Activated CD4-positive, alpha-beta T cell treated with anti-CD3 and anti-CD28 coated beads, Interleukin-2, amount 50 U/mL, for 48 hours (primary cell): Measurements from ENCODE around the gene UBR1.
"Not testable (repeated sequence)": the region's sequence is repeated elsewhere in the genome, so short reads cannot be mapped to it uniquely, and the experiment has no call there.

ENCODE experiments used
- DNase-seq, 2 experiments: peaks; one replicate each; pipeline ENCODE4 v3.0.0-alpha.2; 2020

The UBR1 gene

GRCh38 chr15:43105778-43106485 is at the start of gene UBR1:
Gene UBR1, minus strand, starts transcription at chr15:43106038. Its CDS starts 16 bp downstream, at chr15:43106022.
- DNase-seq, result peak; percentile 88 to 91

DNA sequence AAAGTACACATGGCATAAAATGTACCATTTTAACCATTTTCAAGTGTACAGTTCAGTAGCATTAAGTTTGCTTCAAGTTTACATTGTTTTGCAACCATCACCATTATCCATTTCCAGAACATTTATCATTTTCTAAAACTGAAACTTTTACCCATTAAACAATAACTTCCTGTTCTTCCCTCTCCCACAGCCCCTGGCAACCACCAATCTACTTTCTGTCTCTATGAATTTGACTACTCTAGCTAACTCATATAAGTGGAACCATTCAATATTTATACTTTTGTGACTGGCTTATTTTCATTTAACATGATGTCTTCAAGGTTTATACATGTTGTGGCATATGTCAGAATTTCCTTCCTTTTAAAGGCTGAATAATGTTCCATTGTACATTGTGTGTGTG is 47.4 kb upstream of the UBR1 start:
- DNase-seq, result no peak

GRCh38 chr15:43151688-43152087 is 45.9 kb upstream of the UBR1 start:
- DNase-seq, result no peak

DNA sequence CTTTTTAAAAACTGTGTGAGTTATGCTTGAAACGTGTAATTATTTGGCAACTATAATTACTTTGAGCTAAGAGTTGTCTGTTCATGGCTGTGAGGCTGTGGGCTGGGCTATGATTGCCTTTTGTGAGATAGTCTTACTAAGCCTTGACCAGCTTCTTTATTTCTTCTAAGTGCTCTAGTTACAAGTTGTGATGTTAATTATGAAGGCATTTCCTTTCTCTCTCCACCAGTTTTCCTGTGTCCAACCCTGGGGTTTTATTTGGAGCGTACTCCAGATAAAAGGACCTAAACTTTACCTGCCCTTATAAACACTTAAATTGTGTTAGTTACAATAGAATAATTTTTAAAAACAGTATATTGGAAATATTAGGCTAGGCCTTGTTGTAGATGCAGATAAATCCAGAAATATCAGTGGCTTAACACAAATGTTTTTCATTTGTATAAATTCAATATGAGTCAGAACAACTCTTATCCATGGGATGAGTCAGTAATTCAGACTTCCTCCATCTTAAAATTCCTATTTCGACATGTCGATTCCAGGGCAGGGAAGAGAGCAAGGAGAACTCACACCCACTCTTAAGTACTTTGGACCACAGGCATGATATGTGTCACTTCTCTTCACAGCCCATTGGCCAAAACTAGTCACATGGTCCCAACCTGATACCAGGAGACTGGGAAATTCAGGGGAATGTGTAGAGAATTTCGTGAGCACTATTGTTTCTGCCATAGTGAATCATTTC is 44.5 kb upstream of the UBR1 start:
- DNase-seq, result no peak

DNA sequence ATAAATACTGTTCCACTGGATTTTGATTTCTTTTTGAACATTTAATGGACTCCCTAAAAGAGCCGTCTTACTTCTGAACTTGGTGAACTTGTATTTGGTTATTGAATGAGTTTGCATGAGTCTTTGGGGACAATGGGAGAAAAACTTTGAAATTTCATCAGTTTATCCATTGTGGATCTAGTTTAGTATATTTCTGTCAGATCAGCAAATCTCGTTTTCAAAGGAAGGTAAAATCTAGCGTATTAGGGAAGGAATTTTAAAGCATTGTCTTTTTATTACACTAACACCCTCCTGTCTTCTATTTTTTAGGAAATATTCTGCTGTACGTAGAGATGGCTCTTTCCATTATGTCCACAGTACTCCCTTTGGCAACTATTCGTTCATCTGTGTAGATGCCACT is 40.3 kb upstream of the UBR1 start:
- DNase-seq, result no peak

- no peak for DNase-seq
These were observed 38.7 kb upstream of the UBR1 start for GRCh38 chr15:43144512-43144911.

DNA sequence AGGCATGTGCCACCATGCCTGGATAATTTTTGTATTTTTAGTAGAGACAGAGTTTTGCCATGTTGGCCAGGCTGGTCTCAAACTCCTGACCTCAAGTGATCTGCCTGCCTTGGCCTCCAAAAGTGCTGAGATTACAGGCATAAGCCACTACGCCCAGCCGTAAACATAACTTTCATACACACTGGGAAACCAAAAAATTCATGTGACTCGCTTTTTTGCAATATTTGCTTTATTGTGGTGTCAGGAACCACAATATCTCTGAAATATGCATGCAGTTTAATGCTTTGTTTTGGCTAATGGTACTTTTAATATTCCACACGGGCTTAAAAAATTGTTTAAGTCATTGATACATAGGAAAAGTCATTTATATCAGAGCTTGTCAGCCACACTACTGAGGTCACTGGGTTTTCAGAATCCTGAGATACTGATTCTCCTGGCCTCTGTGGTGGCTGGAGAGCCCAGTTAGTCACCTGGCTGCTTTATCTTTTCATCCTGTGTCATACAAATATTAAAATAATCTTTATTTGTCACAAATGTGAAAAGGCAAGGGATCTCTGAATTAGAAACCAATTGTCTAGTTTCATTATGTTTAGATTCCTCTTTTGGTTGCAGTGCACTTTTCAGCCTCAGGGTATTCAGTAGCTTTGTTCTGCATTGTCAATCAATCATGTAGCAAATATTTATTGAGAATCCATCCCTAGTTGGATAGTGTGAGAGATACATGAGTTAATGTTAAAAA is 37.5 kb upstream of the UBR1 start:
- DNase-seq, result no peak

DNA sequence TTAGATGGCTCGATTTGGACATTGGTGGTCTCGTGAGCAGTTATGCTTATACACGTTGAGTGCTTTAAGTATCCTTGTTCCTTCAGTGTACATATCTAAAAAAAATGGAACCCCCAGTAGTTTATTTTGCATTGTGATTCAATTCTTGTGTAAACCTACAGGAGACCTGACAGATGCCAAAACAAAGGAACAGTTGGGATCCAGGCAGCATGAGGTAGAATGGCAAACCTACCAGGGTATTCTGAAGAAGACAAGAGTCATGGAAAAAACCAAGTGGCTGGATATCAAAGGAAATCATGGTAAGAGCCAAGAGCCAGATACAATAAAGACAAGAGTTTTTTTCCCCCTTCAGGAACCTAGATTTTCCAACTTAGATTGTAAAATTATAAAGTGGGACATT is 29.5 kb upstream of the UBR1 start:
- DNase-seq, result no peak

DNA sequence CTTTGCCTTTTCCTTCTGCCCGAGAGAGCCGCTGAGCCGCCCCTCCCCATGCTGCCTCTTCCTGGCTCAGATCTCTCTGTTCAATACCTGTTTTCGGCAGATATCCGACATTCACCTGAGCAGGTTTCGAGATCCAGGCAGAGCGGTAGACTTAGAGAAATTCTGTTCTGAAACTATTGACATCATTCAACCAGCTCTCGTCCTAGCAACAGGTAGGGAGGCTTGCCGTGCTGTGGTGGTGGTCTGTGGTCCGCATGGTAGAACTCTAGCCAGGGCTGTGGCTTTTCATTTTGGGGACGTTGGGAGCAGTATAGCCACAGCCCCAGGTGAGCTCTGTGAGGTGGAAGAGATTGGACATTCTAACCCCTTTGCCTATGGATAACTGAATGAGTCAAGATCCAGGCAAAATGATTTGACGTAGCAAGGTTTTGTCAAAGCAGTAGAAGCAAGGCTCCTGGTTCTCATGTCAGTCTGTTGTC is 28.4 kb upstream of the UBR1 start:
- no peak for DNase-seq

DNA sequence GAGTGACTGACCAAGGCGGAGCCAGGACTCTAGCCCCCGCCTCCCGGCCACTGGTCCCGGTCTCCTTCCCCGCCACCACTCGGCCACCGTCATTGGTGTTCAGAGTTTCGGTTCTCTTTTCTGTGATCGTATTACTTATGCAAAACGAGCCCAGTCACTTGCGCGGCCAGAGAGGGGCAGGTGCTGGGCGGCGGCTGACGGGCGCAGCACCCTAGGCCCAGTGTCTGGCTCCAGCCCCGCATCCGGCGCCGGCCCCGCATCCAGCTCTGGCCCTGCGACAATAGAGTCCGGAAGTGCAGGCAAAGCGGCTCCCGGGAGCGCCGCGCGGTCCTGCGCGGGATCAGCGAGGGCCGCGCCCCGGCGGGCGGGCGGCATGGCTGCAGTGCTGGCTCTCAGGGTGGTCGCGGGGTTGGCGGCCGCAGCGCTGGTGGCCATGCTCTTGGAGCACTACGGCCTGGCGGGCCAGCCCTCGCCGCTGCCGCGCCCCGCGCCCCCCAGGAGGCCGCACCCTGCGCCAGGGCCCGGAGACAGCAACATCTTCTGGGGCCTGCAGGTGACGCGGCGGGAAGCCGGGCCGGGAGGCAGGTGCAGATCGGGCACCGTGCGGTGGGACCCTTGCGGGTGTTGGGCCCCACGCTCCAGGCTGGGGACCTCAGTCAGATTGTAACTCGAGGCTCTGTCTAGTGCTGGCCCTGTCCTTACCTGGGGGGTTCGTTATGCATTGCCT is 27.8 kb upstream of the UBR1 start, which contains the start of gene TMEM62:
TSS of gene TMEM62 (plus strand) at position 157 of the 727 bp plus-strand sequence. CDS start at position 374, 217 bp downstream.
- peak; percentile 71 to 78 for DNase-seq

DNA sequence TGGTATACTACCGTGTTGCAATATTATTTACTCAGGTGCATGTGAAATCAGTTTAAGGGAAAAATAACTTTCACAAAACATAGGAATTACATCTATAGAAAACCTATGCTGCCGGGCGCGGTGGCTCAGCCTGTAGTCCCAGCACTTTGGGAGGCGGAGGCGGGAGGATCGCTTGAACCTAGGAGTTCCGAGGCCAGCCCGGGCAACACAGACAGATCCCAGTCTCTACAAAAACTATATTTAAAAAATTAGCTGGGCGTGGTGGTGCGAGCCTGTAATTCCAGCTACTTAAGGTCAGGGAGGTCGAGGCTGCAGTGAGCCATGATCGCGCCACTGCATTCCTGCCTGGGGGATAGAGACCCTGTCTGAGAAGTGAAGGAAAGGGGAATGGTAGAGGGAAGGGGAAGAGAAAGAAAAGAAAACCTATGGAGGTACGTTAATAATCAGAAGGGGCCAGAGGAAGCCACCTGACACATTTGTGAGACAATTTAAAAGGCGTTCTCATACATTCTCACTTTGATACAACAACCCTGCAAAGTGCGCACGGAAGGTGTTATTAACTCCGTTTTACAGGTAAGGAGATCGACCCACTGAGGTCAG is 27.1 kb upstream of the UBR1 start:
- DNase-seq, result no peak

GRCh38 chr15:43128980-43129335 is 23.1 kb upstream of the UBR1 start:
- DNase-seq, result no peak

DNA sequence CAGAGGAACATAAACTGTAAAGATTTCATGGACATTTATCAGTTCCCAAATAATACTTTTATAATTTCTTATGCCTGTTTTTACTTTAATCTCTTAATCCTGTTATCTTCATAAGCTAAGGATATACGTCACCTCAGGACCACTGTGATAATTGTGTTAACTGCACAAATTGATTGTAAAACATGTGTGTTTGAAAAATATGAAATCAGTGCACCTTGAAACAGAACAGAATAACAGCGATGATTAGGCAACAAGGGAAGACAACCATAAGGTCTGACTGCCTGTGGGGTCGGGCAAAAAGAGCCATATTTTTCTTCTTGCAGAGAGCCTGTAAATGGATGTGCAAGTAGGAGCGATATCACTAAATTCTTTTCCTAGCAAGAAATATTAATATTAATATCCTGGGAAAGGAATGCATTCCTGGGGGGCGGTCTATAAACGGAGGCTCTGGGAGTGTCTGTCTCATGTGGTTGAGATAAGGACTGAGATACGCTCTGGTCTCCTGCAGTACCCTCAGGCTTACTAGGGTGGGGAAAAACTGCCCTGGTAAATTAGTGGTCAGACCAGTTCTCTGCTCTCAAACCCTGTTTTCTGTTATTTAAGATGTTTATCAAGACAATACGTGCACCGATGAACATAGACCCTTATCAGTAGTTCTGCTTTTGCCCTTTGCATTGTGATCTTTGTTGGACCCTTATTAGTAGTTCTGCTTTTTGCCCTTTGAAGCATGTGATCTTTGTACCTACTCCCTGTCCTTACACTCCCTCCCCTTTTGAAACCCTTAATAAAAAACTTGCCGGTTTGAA is 22.5 kb upstream of the UBR1 start:
- not testable (repeated sequence) for DNase-seq

DNA sequence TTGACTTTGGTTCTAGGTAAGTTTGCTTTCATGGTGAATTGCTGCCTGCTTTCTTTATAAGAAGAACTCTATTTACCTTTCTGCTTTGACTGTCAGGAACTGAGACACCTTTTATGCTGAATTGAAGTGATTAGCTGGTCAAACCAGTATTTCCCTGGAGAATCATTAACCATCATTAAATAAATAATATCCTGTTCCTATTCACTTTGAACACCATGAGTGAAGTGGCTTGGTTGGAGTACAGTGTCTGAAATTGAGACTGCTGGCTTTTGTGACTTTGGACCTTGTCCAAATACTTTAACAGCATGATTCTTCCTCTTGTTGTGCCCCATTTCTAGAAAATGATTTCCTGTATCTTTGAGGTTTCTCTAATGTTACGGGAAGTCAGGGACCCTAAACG is 21.9 kb upstream of the UBR1 start:
- no peak for DNase-seq

GRCh38 chr15:43126356-43126755 is 20.5 kb upstream of the UBR1 start:
- DNase-seq, result no peak

GRCh38 chr15:43125100-43125661 is 19.3 kb upstream of the UBR1 start:
- no peak for DNase-seq

- no peak for DNase-seq
These were observed 16.0 kb upstream of the UBR1 start for GRCh38 chr15:43121863-43122262.

- DNase-seq, result no peak
These were observed 13.0 kb upstream of the UBR1 start for GRCh38 chr15:43118829-43119228.

- DNase-seq, result no peak
These were observed 12.4 kb upstream of the UBR1 start for GRCh38 chr15:43118286-43118685.

DNA sequence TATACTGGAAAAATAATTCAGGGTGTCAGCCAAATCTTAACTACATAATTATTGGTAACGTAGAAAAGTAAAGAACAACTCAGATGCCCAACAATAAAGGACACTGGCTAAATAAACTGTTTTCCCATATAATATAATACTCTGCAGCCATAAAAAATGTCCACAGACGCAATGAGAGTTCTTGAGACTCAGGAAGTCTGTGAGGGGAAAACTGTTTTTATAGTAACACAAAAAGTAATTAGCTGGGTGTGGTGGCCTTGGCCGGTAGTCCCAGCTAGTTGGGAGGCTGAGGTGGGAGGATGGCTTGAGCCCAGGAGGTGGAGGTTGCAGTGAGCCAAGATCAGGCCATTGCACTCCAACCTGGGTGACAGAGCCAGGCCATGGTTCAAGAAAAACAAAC is 5.5 kb upstream of the UBR1 start:
- no peak for DNase-seq

GRCh38 chr15:43107751-43108150 is 1.9 kb upstream of the UBR1 start:
- no peak for DNase-seq
